GM10266 (cell line): ENCODE data around the gene KMT5B.

Experiments
- DNase-seq: peaks from one replicate; pipeline ENCODE4 v3.0.0; 2012; ENCODE audit errors: extremely low spot score
- CTCF ChIP-seq: IDR thresholded peaks from 2 replicates; pipeline ENCODE4 v1.5.1; 2012; ENCODE audit warnings: mild to moderate bottlenecking, low read depth; ENCODE audit not compliant: control insufficient read depth, insufficient read depth; ENCODE audit errors: missing control alignments

The KMT5B gene

GRCh38 chr11:68146010-68146540 is 67.0 kb downstream of the KMT5B start:
- no peak for DNase-seq
- no peak for TF ChIP-seq CTCF

GRCh38 chr11:68145120-68145866 is 67.8 kb downstream of the KMT5B start:
- no peak for DNase-seq
- TF ChIP-seq CTCF, result no peak

- TF ChIP-seq CTCF, result no peak
- DNase-seq, result no peak
Observed at GRCh38 chr11:68143310-68143689, 69.8 kb downstream of the KMT5B start.

- DNase-seq, result no peak
- no peak for TF ChIP-seq CTCF
Observed at GRCh38 chr11:68142441-68143309, 70.4 kb downstream of the KMT5B start.

- TF ChIP-seq CTCF, result no peak
- no peak for DNase-seq
Observed at GRCh38 chr11:68142028-68142412, 71.1 kb downstream of the KMT5B start.

- no peak for DNase-seq
- no peak for TF ChIP-seq CTCF
Observed at GRCh38 chr11:68141246-68142027, 71.7 kb downstream of the KMT5B start.
